ENCODE data around the gene TSPO. TPM values are rescaled to one million over a fixed set of nuclear protein-coding genes. Genes with fewer than 3 reads are reported as not detected.

The TSPO gene
- total RNA-seq, 1 donor from 2014 or later = 124 TPM

- H2AFZ ChIP-seq (ENCODE audit: low read depth, low read length) = peak within 1 kb of the TSS; percentile 69
- FAIRE-seq (no peak), DNase-seq (ENCODE audit: low read depth) (no peak)
- H3K9ac ChIP-seq (ENCODE audit: low read length) = no peak within 1 kb of the TSS
- peaks cover 7% of the 10 kb centered on the region for H3K4me1 ChIP-seq (ENCODE audit: insufficient read depth, low read length)
- Mint-ChIP-seq H3K9me3 (ENCODE audit: unreplicated experiment) (peaks cover 2% of the 10 kb centered on the region), H3K27me3 (ENCODE audit: low read depth, unreplicated experiment) (peaks cover 49% of the 10 kb centered on the region), H3K36me3 (ENCODE audit: low read depth, unreplicated experiment) (no peaks in the 10 kb centered on the region), H3K4me1 (ENCODE audit: low read depth, unreplicated experiment) (no peaks in the 10 kb centered on the region), H3K4me3 (ENCODE audit: unreplicated experiment) (peak within 1 kb of the TSS; percentile 77), H3K27ac (ENCODE audit: unreplicated experiment) (no peak within 1 kb of the TSS)
- H3K79me2 ChIP-seq (ENCODE audit: insufficient read depth, low read length) = no peaks in the 10 kb centered on the region
- TF ChIP-seq CTCF (IDR thresholded peaks at IDR 0.05; ENCODE audit: insufficient read depth, low read depth, low read length) (no peak), EZH2 (IDR thresholded peaks at IDR 0.05; ENCODE audit: insufficient read depth, low read length) (no peak)
- peak within 1 kb of the TSS; percentile 86 for H3K4me2 ChIP-seq (ENCODE audit: low read length)
- H3K9me3 ChIP-seq (ENCODE audit: insufficient read depth, low read depth, low read length) = no peaks in the 10 kb centered on the region
- peaks cover 42% of the 10 kb centered on the region for H3K27me3 ChIP-seq (ENCODE audit: insufficient read depth, low read length)
- H3K4me3 ChIP-seq (ENCODE audit: insufficient read depth, low read depth, low read length) = peak within 1 kb of the TSS; percentile 47
- no peaks in the 10 kb centered on the region for H3K36me3 ChIP-seq (ENCODE audit: insufficient read depth, low read length)
- H4K20me1 ChIP-seq (ENCODE audit: insufficient read depth, low read length) = no peaks in the 10 kb centered on the region
- H3K27ac ChIP-seq (ENCODE audit: low read depth, low read length) = no peak within 1 kb of the TSS
Observed at GRCh38 chr22:43110444-43110926, 40.9 kb upstream of the TSPO start, which contains the start of gene BIK. Gene BIK, plus strand, starts transcription at chr22:43110750. Its CDS starts 13,273 bp downstream, at chr22:43124023.

- FAIRE-seq (no peak), DNase-seq (ENCODE audit: low read depth) (no peak)
- H3K9ac ChIP-seq (ENCODE audit: low read length) = no peak overlapping the region
- no peaks in the 10 kb centered on the region for H3K36me3 ChIP-seq (ENCODE audit: insufficient read depth, low read length)
- Mint-ChIP-seq H3K36me3 (ENCODE audit: low read depth, unreplicated experiment) (no peaks in the 10 kb centered on the region), H3K9me3 (ENCODE audit: unreplicated experiment) (peaks cover 5% of the 10 kb centered on the region), H3K4me3 (ENCODE audit: unreplicated experiment) (peak overlapping the region; percentile 67), H3K4me1 (ENCODE audit: low read depth, unreplicated experiment) (no peaks in the 10 kb centered on the region), H3K27ac (ENCODE audit: unreplicated experiment) (no peak overlapping the region), H3K27me3 (ENCODE audit: low read depth, unreplicated experiment) (peaks cover 53% of the 10 kb centered on the region)
- peaks cover 42% of the 10 kb centered on the region for H3K27me3 ChIP-seq (ENCODE audit: insufficient read depth, low read length)
- peak overlapping the region; percentile 86 for H3K4me2 ChIP-seq (ENCODE audit: low read length)
- H3K4me3 ChIP-seq (ENCODE audit: insufficient read depth, low read depth, low read length) = no peak overlapping the region
- H3K9me3 ChIP-seq (ENCODE audit: insufficient read depth, low read depth, low read length) = no peaks in the 10 kb centered on the region
- peaks cover 7% of the 10 kb centered on the region for H3K4me1 ChIP-seq (ENCODE audit: insufficient read depth, low read length)
- H3K27ac ChIP-seq (ENCODE audit: low read depth, low read length) = no peak overlapping the region
- peak overlapping the region; percentile 69 for H2AFZ ChIP-seq (ENCODE audit: low read depth, low read length)
- TF ChIP-seq EZH2 (IDR thresholded peaks at IDR 0.05; ENCODE audit: insufficient read depth, low read length) = peak; percentile 94
- TF ChIP-seq CTCF (IDR thresholded peaks at IDR 0.05; ENCODE audit: insufficient read depth, low read depth, low read length) = no peak
- no peaks in the 10 kb centered on the region for H3K79me2 ChIP-seq (ENCODE audit: insufficient read depth, low read length)
- H4K20me1 ChIP-seq (ENCODE audit: insufficient read depth, low read length) = no peaks in the 10 kb centered on the region
Observed at GRCh38 chr22:43110927-43111623, 40.3 kb upstream of the TSPO start.
